Endothelial cell of umbilical vein (primary cell): ENCODE measurements around the gene FNDC3A. TPM values are rescaled to one million over a fixed set of nuclear protein-coding genes. Genes with fewer than 3 reads are reported as not detected.

ENCODE experiments used
- BruUV-seq: library from RNA; stranded (reverse); fragments of 400-500 nt; replicated peaks from 2 replicates; lab custom pipeline; 2021; lab: Mats Ljungman, UMichigan
- CTCF ChIA-PET: fragments of 300-600, 350-600 bp; sonication (Branson Sonifier 250); formaldehyde crosslinking; loops from one replicate; lab custom pipeline; 2021; ENCODE audit warnings: antibody characterized with exemption, inconsistent platforms; lab: Charles Lee
- POLR2A ChIA-PET: fragments of 300-600, 350-600 bp; sonication (Branson Sonifier 250); formaldehyde crosslinking; loops from one replicate; lab custom pipeline; 2021; ENCODE audit warnings: antibody characterized with exemption, inconsistent platforms; lab: Charles Lee
- DNase-seq: peaks from one replicate; pipeline ENCODE4 v3.0.0-alpha.2; 2011; ENCODE audit warnings: low read depth, low spot score
- FAIRE-seq: peaks from 2 replicates; lab custom pipeline; 2011; peaks lifted over from hg19 to GRCh38; lab: Jason Lieb, UNC
- H2AFZ ChIP-seq: 2 replicates; pipeline ENCODE4 v1.6.0; 2012; ENCODE audit warnings: low read depth, low read length, control low read depth, inconsistent platforms
- H3K27ac ChIP-seq: 2 replicates; pipeline ENCODE4 v1.5.1; 2011; ENCODE audit warnings: low read depth, mild to moderate bottlenecking, control low read depth, low read length, moderate library complexity; ENCODE audit not compliant: insufficient read depth
- H3K27me3 ChIP-seq, 2 experiments: 2 replicates each; pipeline versions ENCODE4 v1.6.0 to v1.6.1; 2011; ENCODE audit warnings: low read length in 2 of 2, mixed read lengths in 1 of 2; ENCODE audit not compliant: control insufficient read depth in 2 of 2, insufficient read depth in 2 of 2
- H3K36me3 ChIP-seq, 2 experiments: 2 replicates in 1 of 2; 3 replicates in 1 of 2; pipeline ENCODE4 v1.5.1; 2011; ENCODE audit warnings: low read length in 2 of 2, mild to moderate bottlenecking in 1 of 2, moderate library complexity in 1 of 2; ENCODE audit not compliant: control insufficient read depth in 2 of 2, insufficient read depth in 2 of 2; ENCODE audit errors: extremely low read depth in 1 of 2
- H3K4me1 ChIP-seq: 3 replicates; pipeline ENCODE4 v1.5.1; 2011; ENCODE audit warnings: mild to moderate bottlenecking, low read length; ENCODE audit not compliant: control insufficient read depth, insufficient read depth; ENCODE audit errors: extremely low read depth
- H3K4me2 ChIP-seq: 2 replicates; pipeline ENCODE4 v1.6.1; 2011; ENCODE audit warnings: low read length, control low read depth, mixed read lengths; ENCODE audit not compliant: insufficient read depth
- H3K4me3 ChIP-seq, 3 experiments: fragments of 200-600 bp in 1 of 3; sonication (generic), shearing (Covaris generic) in 1 of 3; replicated peaks in 1 of 3; 2 replicates each; pipeline ENCODE4 v1.5.1; 2011 to 2016; ENCODE audit warnings: control low read depth in 3 of 3, low read length in 3 of 3, mild to moderate bottlenecking in 2 of 3, inconsistent platforms in 1 of 3, low read depth in 1 of 3, moderate library complexity in 1 of 3; ENCODE audit not compliant: insufficient read depth in 1 of 3
- H3K79me2 ChIP-seq: 2 replicates; pipeline ENCODE4 v1.6.0; 2012; ENCODE audit warnings: low read length, inconsistent platforms; ENCODE audit not compliant: control insufficient read depth, insufficient read depth
- H3K9ac ChIP-seq: replicated peaks from 2 replicates; pipeline ENCODE3; 2011; ENCODE audit warnings: low read length, control low read depth; ENCODE audit not compliant: insufficient read depth; ENCODE audit errors: extremely low read depth
- H3K9me1 ChIP-seq: replicated peaks from 3 replicates; pipeline ENCODE4 v1.6.0; 2011; ENCODE audit warnings: mild to moderate bottlenecking, low read length; ENCODE audit not compliant: control insufficient read depth, insufficient read depth; ENCODE audit errors: extremely low read depth
- H3K9me3 ChIP-seq: replicated peaks from 2 replicates; pipeline ENCODE4 v1.5.1; 2012; ENCODE audit warnings: low read length, inconsistent platforms; ENCODE audit not compliant: control insufficient read depth, insufficient read depth
- H4K20me1 ChIP-seq: replicated peaks from 2 replicates; pipeline ENCODE3; 2011; ENCODE audit warnings: mild to moderate bottlenecking, low read length; ENCODE audit not compliant: control insufficient read depth, insufficient read depth; ENCODE audit errors: extremely low read depth
- CTCF ChIP-seq, 2 donors: IDR thresholded peaks; 1 replicate in 1 of 2; 2 replicates in 1 of 2; pipeline ENCODE4 v1.5.1; 2011; ENCODE audit warnings: low read length in 2 of 2, mild to moderate bottlenecking in 2 of 2, moderate library complexity in 2 of 2, control low read depth in 1 of 2, inconsistent platforms in 1 of 2, low read depth in 1 of 2; ENCODE audit not compliant: insufficient read depth in 1 of 2; ENCODE audit errors: extremely low read depth in 1 of 2
- EZH2 ChIP-seq: IDR thresholded peaks from 2 replicates; pipeline ENCODE4 v1.6.1; 2012; ENCODE audit warnings: borderline replicate concordance, low read depth, mild to moderate bottlenecking, moderate library complexity, low read length, inconsistent platforms; ENCODE audit not compliant: severe bottlenecking
- FOS ChIP-seq: IDR thresholded peaks from 2 replicates; pipeline ENCODE4 v1.6.1; 2011; ENCODE audit warnings: mild to moderate bottlenecking, low read length, moderate library complexity, borderline replicate concordance; ENCODE audit not compliant: insufficient read depth
- GATA2 ChIP-seq: IDR thresholded peaks from 2 replicates; pipeline ENCODE4 v1.7.0; 2011; ENCODE audit warnings: low read depth, mild to moderate bottlenecking, moderate library complexity, mixed read lengths, low read length; ENCODE audit not compliant: insufficient read length, insufficient read depth
- JUN ChIP-seq: IDR thresholded peaks from 2 replicates; pipeline ENCODE4 v1.6.1; 2011; ENCODE audit warnings: borderline replicate concordance, low read depth; ENCODE audit not compliant: insufficient read length, insufficient read depth
- MAX ChIP-seq: IDR thresholded peaks from 2 replicates; pipeline ENCODE4 v1.6.1; 2011; ENCODE audit not compliant: insufficient read depth, insufficient read length
- MYC ChIP-seq: IDR thresholded peaks from one replicate; pipeline ENCODE4 v1.6.1; 2011; ENCODE audit warnings: mild to moderate bottlenecking, low read depth, low read length
- POLR2A ChIP-seq: IDR thresholded peaks from 2 replicates; pipeline ENCODE4 v1.6.1; 2012; ENCODE audit warnings: low read depth, mild to moderate bottlenecking, control low read depth, low read length
- POLR2AphosphoS5 ChIP-seq: IDR thresholded peaks from 2 replicates; pipeline ENCODE4 v1.6.1; 2012; ENCODE audit warnings: low read depth, mild to moderate bottlenecking, control low read depth, low read length, moderate library complexity; ENCODE audit not compliant: insufficient read depth
- dilution Hi-C: fragments of 300-500 bp; cut with MboI; formaldehyde crosslinking; loops from one replicate; pipeline ENCODE4 v1.15.0; 2019; ENCODE audit warnings: low sequenced_read_pairs; ENCODE audit not compliant: extremely low pct_ligation_motif_present
- intact Hi-C: fragments of 100-400 bp; cut with micrococcal nuclease; formaldehyde crosslinking; loops from one replicate; pipeline ENCODE4 v1.10.0; 2022
- polyA plus RNA-seq, 4 experiments: library from polyadenylated mRNA; depleted of rRNA in 3 of 4; stranded (reverse) in 3 of 4; unstranded in 1 of 4; fragments of >200 nt; gene quantifications; 2 replicates each; pipeline versions ENCODE4 v1.2.1 to v1.2.3, GENCODE V29; 2011 to 2012; ENCODE audit warnings: missing spikeins in 1 of 4
- total RNA-seq: library from RNA; stranded (reverse); gene quantifications from 2 replicates; pipeline ENCODE4 v1.2.3, GENCODE V29; 2021

Gene FNDC3A
- total and polyA plus RNA-seq, 2 donors (not counting 3 experiments of a cell fraction or from before 2014, with no cell fraction given) = 26.3 to 50.8 TPM

- peaks cover 14 to 15% of the 10 kb centered on the region in 2 experiments for H3K27me3 ChIP-seq
- H4K20me1 ChIP-seq = no peaks in the 10 kb centered on the region
- H3K9me3 ChIP-seq = no peaks in the 10 kb centered on the region
- H3K9ac ChIP-seq = no peak overlapping the region
- no peaks in the 10 kb centered on the region for H3K79me2 ChIP-seq
- dilution Hi-C loops (no loop called here), intact Hi-C loops (no loop called here)
- FAIRE-seq = no peak
- BruUV-seq = no TSS peak
- ChIA-PET CTCF (no interaction called here), POLR2A (no interaction called here)
- H3K27ac ChIP-seq = no peak overlapping the region
- TF ChIP-seq CTCF (IDR thresholded peaks at IDR 0.05; ENCODE audit: extremely low read depth in 1 of 2, insufficient read depth in 1 of 2, low read depth in 1 of 2, low read length in 2 of 2) = no peak
- TF ChIP-seq JUN = no peak
- TF ChIP-seq FOS = no peak
- no peak for TF ChIP-seq MYC
- no peak for TF ChIP-seq POLR2AphosphoS5
- TF ChIP-seq GATA2 = no peak
- TF ChIP-seq POLR2A = no peak
- TF ChIP-seq MAX = no peak
- TF ChIP-seq EZH2 = no peak
- DNase-seq = no peak
- peaks cover 2 to 3% of the 10 kb centered on the region in 2 experiments for H3K36me3 ChIP-seq
- H3K9me1 ChIP-seq = no peaks in the 10 kb centered on the region
- no peak overlapping the region for H2AFZ ChIP-seq
- H3K4me1 ChIP-seq = no peaks in the 10 kb centered on the region
- H3K4me2 ChIP-seq = no peak overlapping the region
- H3K4me3 ChIP-seq = no peak overlapping the region
Measured at GRCh38 chr13:49213539-49213938, 237.8 kb downstream of the FNDC3A start.
